ENCODE measurements around the gene LAMA1.

Gene LAMA1

GRCh38 chr18:7023063-7023580, 94.5 kb downstream of the LAMA1 start:
- DNase-seq (ENCODE audit: low read depth in 1 of 2, low spot score in 1 of 2), result no peak
- no peak for TF ChIP-seq JUND (IDR thresholded peaks at IDR 0.05; ENCODE audit: low read depth)
- in situ Hi-C loops (cut with HindIII; ENCODE audit: low pct_unique_long_range_greater_than_20kb, low sequenced_read_pairs), result no loop called here

DNA sequence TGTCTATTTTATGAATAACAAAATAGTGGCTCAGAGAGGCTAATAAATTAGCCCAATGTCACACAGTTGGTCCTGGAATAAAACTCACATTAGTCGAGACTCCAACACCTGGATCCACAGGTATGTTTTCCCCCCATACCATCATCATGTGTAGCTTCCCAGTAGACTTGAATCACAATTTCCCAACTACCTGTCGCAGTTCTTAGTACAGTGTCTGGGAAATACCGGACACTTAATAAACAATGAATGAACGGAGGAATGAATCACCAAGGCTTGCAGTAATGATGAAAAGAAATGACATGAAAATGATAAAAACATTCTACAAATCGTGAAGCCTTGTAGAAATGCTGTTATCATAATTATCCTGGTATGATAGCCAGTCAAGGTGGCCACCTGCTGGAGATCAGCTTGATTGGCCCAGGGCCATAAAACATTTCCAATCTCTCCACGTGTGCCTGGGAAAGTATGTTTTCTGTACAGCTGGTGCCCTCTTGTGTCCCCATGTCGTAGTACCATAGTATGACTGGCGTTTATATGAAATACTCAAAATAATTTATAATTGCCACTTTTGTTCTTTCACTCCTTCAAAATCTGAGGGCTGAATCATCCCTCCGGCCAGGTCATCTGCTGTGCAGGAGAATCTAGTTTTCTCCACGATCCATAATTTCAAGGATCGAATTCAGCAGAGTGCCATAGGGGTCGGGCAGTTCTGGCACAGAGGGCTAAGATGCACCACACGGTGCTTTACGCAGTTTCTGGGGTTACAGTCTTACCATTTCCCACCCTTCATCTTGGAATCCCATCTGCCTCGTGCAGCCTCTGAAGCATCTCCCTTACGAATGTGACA, 95.4 kb downstream of the LAMA1 start:
- peak; percentile 19 to 62 for DNase-seq (ENCODE audit: low read depth in 1 of 2, low spot score in 1 of 2)
- in situ Hi-C loops (cut with HindIII; ENCODE audit: low pct_unique_long_range_greater_than_20kb, low sequenced_read_pairs), result no loop called here
- no peak for TF ChIP-seq JUND (IDR thresholded peaks at IDR 0.05; ENCODE audit: low read depth)

- no peak for TF ChIP-seq JUND (IDR thresholded peaks at IDR 0.05; ENCODE audit: low read depth)
- DNase-seq (ENCODE audit: low read depth in 1 of 2, low spot score in 1 of 2), result no peak
- in situ Hi-C loops (cut with HindIII; ENCODE audit: low pct_unique_long_range_greater_than_20kb, low sequenced_read_pairs), result no loop called here
Measured at GRCh38 chr18:7020995-7021777, 96.4 kb downstream of the LAMA1 start.

GRCh38 chr18:7017013-7017412, 100.6 kb downstream of the LAMA1 start:
- in situ Hi-C loops (cut with HindIII; ENCODE audit: low pct_unique_long_range_greater_than_20kb, low sequenced_read_pairs), result no loop called here
- TF ChIP-seq JUND (IDR thresholded peaks at IDR 0.05; ENCODE audit: low read depth), result no peak
- no peak for DNase-seq (ENCODE audit: low read depth in 1 of 2, low spot score in 1 of 2)

DNA sequence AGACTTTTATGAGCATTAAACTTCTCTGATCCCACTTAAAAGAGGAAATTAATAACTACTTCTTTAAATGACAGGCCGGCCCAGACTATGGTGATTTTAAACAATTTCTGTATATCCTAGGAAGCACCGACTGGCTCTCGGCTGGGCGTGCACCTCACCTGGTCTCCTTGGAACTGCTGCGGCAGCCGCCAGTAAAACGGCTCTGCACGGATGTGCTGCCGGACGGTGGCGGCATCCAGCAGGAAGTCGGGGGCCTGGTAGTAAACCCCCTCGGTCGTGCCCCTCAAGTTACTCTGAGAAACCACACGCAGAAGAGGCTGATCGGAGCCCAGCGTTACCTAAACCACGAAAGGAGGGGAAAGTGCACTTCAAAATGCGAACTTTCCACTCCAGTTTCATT, 106.5 kb downstream of the LAMA1 start:
- DNase-seq (ENCODE audit: low read depth in 1 of 2, low spot score in 1 of 2), result no peak
- no peak for TF ChIP-seq JUND (IDR thresholded peaks at IDR 0.05; ENCODE audit: low read depth)
- in situ Hi-C loops (cut with HindIII; ENCODE audit: low pct_unique_long_range_greater_than_20kb, low sequenced_read_pairs), result no loop called here

GRCh38 chr18:7004009-7004408, 113.6 kb downstream of the LAMA1 start:
- no peak for DNase-seq (ENCODE audit: low read depth in 1 of 2, low spot score in 1 of 2)
- TF ChIP-seq JUND (IDR thresholded peaks at IDR 0.05; ENCODE audit: low read depth), result no peak
- in situ Hi-C loops (cut with HindIII; ENCODE audit: low pct_unique_long_range_greater_than_20kb, low sequenced_read_pairs), result no loop called here

- in situ Hi-C loops (cut with HindIII; ENCODE audit: low pct_unique_long_range_greater_than_20kb, low sequenced_read_pairs), result no loop called here
- no peak for TF ChIP-seq JUND (IDR thresholded peaks at IDR 0.05; ENCODE audit: low read depth)
- no peak for DNase-seq (ENCODE audit: low read depth in 1 of 2, low spot score in 1 of 2)
Measured at GRCh38 chr18:7002107-7002506, 115.5 kb downstream of the LAMA1 start.

DNA sequence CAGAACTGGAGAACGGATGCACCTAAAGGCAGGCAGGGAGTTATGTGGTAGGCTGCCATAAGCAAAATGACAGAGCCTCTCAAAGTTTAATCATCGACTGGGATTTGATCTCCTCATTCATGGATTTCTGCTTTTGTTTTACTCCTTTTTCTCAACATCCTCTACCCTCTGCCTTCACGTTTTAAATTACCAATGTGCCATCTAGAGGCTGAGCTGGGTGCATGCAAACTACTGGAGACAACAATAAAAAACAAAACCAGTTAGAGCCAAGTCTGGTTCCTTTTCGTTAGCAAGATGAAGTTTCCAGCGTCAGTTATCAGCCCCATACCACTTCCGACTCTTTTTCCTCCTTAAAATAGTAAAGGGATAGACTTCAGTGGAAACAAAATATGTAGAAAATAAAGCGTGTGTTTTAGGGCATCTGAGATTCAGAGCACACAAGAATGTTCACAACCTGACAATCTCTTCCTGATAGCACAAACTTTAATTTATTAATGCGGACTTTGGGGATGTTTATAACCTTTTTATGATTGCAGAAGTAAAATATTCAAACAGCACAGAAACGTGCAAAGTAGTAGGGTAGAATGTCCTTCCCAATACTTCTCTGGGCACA, 117.0 kb downstream of the LAMA1 start:
- peak in 1 of 2 experiments; percentile 38 for DNase-seq (ENCODE audit: low read depth in 1 of 2, low spot score in 1 of 2)

GRCh38 chr18:6997808-6998207, 119.8 kb downstream of the LAMA1 start:
- TF ChIP-seq JUND (IDR thresholded peaks at IDR 0.05; ENCODE audit: low read depth), result no peak
- no peak for DNase-seq (ENCODE audit: low read depth in 1 of 2, low spot score in 1 of 2)
- in situ Hi-C loops (cut with HindIII; ENCODE audit: low pct_unique_long_range_greater_than_20kb, low sequenced_read_pairs), result no loop called here

More for the DNA sequence above, 117.0 kb downstream of the LAMA1 start:
- in situ Hi-C loops (cut with HindIII; ENCODE audit: low pct_unique_long_range_greater_than_20kb, low sequenced_read_pairs), result no loop called here
- TF ChIP-seq JUND (IDR thresholded peaks at IDR 0.05; ENCODE audit: low read depth), result no peak

DNA sequence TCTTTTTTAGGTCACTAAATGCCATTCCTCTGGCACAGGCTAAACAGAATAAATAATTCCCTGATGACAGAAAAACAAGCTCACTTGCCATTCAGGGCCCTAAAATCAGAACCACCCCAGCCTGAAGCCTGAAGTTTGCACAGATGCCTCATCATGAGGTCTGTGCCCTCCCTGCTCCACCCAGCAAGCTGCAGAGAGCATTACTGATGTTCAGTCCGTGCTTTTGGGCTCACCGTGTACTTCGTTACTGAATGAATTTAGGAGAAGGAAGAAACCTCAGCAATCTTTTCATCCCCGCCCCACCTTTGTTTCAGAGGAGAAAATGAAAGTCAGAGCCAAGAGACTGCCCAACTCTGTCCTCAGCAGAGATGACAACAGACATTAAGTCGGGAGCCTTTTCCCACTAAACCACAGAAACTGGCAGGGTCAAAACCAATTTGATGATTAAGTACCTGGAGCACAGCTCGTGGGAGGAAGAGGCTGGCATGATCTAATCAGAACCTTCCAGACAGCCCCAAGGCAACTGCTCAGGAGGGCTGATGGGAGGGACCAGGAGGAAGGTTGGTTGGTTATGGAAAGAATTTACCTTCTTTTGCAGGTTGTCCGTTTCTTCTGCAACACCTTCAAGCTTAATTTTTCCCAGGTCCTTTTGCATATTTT, 122.7 kb downstream of the LAMA1 start:
- in situ Hi-C loops (cut with HindIII; ENCODE audit: low pct_unique_long_range_greater_than_20kb, low sequenced_read_pairs), result no loop called here
- no peak for DNase-seq (ENCODE audit: low read depth in 1 of 2, low spot score in 1 of 2)
- no peak for TF ChIP-seq JUND (IDR thresholded peaks at IDR 0.05; ENCODE audit: low read depth)

DNA sequence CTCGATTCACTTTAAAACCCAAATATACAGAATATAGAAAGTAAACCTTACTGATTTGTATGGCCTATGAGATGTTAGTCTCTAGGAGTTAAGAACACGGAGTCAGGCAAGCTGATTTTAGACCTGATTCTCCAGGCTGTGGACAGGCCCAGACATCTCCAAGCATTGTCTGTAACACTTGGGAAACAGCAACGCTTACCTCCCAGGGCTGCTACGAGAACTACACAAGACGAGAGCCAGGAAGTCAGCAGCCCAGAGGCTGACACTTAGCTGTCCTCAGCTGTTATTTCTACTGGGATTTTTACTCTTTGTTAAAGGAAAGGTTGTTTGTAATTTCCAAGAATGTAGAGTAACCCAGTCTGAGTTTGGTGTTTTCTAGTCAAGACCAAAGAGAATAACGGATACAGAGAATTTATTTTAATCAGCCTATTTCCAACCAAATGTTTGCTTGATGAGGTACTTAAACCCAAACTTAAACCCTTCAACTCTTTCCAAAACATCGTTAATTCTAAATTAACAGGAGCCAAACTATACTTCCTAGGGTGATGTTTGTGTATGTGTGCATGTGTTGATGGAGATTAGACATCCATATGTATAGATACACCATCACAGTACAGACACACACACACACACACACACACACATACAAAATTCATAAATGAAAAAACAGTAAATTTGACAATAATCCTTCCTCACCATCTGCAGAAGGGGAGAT, 123.4 kb downstream of the LAMA1 start:
- in situ Hi-C loops (cut with HindIII; ENCODE audit: low pct_unique_long_range_greater_than_20kb, low sequenced_read_pairs), result no loop called here
- DNase-seq (ENCODE audit: low read depth in 1 of 2, low spot score in 1 of 2), result no peak
- no peak for TF ChIP-seq JUND (IDR thresholded peaks at IDR 0.05; ENCODE audit: low read depth)

DNA sequence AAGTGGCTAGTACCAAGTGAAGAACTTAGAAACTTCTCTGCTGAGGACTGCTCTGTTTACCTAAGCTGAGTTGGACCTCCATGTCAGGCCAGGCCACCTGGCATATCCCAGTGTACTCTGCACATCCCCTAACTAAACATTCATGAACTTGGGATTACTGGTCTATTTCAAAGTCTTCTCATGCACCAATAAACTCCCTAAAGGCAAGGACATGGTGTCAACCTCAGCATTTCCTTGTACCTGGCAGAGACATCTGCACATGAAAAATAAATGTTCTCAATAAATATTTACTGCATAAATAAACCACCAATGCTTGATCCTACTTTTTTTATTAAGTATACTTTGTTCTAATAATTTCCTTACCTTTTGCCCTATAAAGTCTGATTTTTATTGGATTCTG, 124.8 kb downstream of the LAMA1 start:
- in situ Hi-C loops (cut with HindIII; ENCODE audit: low pct_unique_long_range_greater_than_20kb, low sequenced_read_pairs), result no loop called here
- no peak for TF ChIP-seq JUND (IDR thresholded peaks at IDR 0.05; ENCODE audit: low read depth)
- DNase-seq (ENCODE audit: low read depth in 1 of 2, low spot score in 1 of 2), result no peak

Measured in T47D (cell line).